HepG2 (cell line): ENCODE measurements around the gene KMT2E. TPM values are rescaled to one million over a fixed set of nuclear protein-coding genes. Genes with fewer than 3 reads are reported as not detected.

Experiments
- ATF1 ChIP-seq: IDR thresholded peaks from 2 replicates; pipeline ENCODE4 v1.6.1; 2016; ENCODE audit warnings: mild to moderate bottlenecking, control low read depth
- BCL6 ChIP-seq: IDR thresholded peaks from 2 replicates; pipeline ENCODE4 v1.6.1; 2016; ENCODE audit warnings: missing genetic modification reagents, missing compliant biosample characterization
- BORCS8-MEF2B ChIP-seq: sonication (generic); formaldehyde crosslinking; IDR thresholded peaks from 2 replicates; pipeline ENCODE4 v1.8.0; 2022; ENCODE audit warnings: mild to moderate bottlenecking, missing genetic modification reagents
- CHD4 ChIP-seq: fragments of 200-600 bp; sonication (generic); IDR thresholded peaks from 2 replicates; pipeline ENCODE4 v1.7.0; 2017; ENCODE audit warnings: mild to moderate bottlenecking, low read length, borderline replicate concordance
- ELF3 ChIP-seq: IDR thresholded peaks from 2 replicates; pipeline ENCODE4 v1.6.1; 2016; ENCODE audit warnings: missing genetic modification reagents, missing compliant biosample characterization
- FOXP1 ChIP-seq, 2 experiments: fragments of 450-650 bp in 1 of 2; IDR thresholded peaks; 2 replicates each; pipeline ENCODE4 v1.6.1; 2017 to 2018; ENCODE audit warnings: antibody characterized with exemption in 1 of 2
- IKZF5 ChIP-seq: IDR thresholded peaks from 2 replicates; pipeline ENCODE4 v1.6.1; 2018; ENCODE audit warnings: missing genetic modification reagents, mild to moderate bottlenecking, missing compliant biosample characterization
- JDP2 ChIP-seq: sonication (generic); formaldehyde crosslinking; IDR thresholded peaks from 2 replicates; pipeline ENCODE4 v1.8.1; 2022; ENCODE audit warnings: missing genetic modification reagents, borderline replicate concordance
- KAT2B ChIP-seq: fragments of 150-350 bp; IDR thresholded peaks from 2 replicates; pipeline ENCODE4 v1.6.1; 2014; ENCODE audit warnings: low read depth, low read length, borderline replicate concordance
- KLF12 ChIP-seq: sonication (generic); formaldehyde crosslinking; IDR thresholded peaks from 2 replicates; pipeline ENCODE4 v1.4.0; 2020; ENCODE audit warnings: missing genetic modification reagents, borderline replicate concordance
- NR2F2 ChIP-seq: IDR thresholded peaks from 2 replicates; pipeline ENCODE4 v1.6.1; 2012; ENCODE audit warnings: low read depth, inconsistent platforms, borderline replicate concordance
- PHF20 ChIP-seq: sonication (generic); formaldehyde crosslinking; IDR thresholded peaks from 2 replicates; pipeline ENCODE4 v1.5.0; 2020; ENCODE audit warnings: mild to moderate bottlenecking, missing genetic modification reagents
- POLR2A ChIP-seq, 2 experiments: IDR thresholded peaks; 2 replicates each; pipeline ENCODE4 v1.6.1; 2011; ENCODE audit warnings: low read depth in 2 of 2, low read length in 2 of 2, mild to moderate bottlenecking in 1 of 2, moderate library complexity in 1 of 2; ENCODE audit not compliant: insufficient read depth in 1 of 2
- PRMT3 ChIP-seq: sonication (generic); formaldehyde crosslinking; IDR thresholded peaks from 2 replicates; pipeline ENCODE4 v1.8.1; 2022; ENCODE audit warnings: low read depth, mild to moderate bottlenecking, moderate library complexity, missing genetic modification reagents, borderline replicate concordance
- SETDB1 ChIP-seq: sonication (generic); formaldehyde crosslinking; IDR thresholded peaks from 2 replicates; pipeline ENCODE4 v1.5.1; 2020; ENCODE audit warnings: missing genetic modification reagents, mild to moderate bottlenecking, borderline replicate concordance
- TOPORS ChIP-seq: sonication (generic); formaldehyde crosslinking; IDR thresholded peaks from 2 replicates; pipeline ENCODE4 v1.8.0; 2023; ENCODE audit warnings: mild to moderate bottlenecking, missing genetic modification reagents
- U2AF2 ChIP-seq: fragments of 200-400 bp; formaldehyde crosslinking; IDR thresholded peaks from 2 replicates; pipeline ENCODE4 v1.6.1; 2017; ENCODE audit warnings: low read depth, mild to moderate bottlenecking, low read length
- ZC3H13 ChIP-seq: sonication (generic); formaldehyde crosslinking; IDR thresholded peaks from 2 replicates; pipeline ENCODE4 v1.8.1; 2023; ENCODE audit warnings: mild to moderate bottlenecking, missing genetic modification reagents, moderate library complexity
- ZNF205 ChIP-seq: IDR thresholded peaks from 2 replicates; pipeline ENCODE4 v1.6.1; 2018; ENCODE audit warnings: missing biosample characterization, missing genetic modification reagents
- ZNF207 ChIP-seq: fragments of 450-650 bp; IDR thresholded peaks from 2 replicates; pipeline ENCODE4 v1.6.1; 2016; ENCODE audit warnings: antibody characterized with exemption, borderline replicate concordance
- ZNF468 ChIP-seq: sonication (generic); formaldehyde crosslinking; IDR thresholded peaks from 2 replicates; pipeline ENCODE4 v1.8.0; 2022; ENCODE audit warnings: mild to moderate bottlenecking, moderate library complexity, missing genetic modification reagents
- ZNF546 ChIP-seq: sonication (generic); formaldehyde crosslinking; conservative IDR thresholded peaks from 2 replicates; pipeline ENCODE4 v1.8.1; 2023; ENCODE audit warnings: mild to moderate bottlenecking, missing genetic modification reagents
- ZNF552 ChIP-seq: sonication (generic); formaldehyde crosslinking; IDR thresholded peaks from 2 replicates; pipeline ENCODE4 v1.9.0; 2022; ENCODE audit warnings: missing genetic modification reagents, mild to moderate bottlenecking, borderline replicate concordance
- ZNF558 ChIP-seq: sonication (generic); formaldehyde crosslinking; IDR thresholded peaks from 2 replicates; pipeline ENCODE4 v1.9.0; 2022; ENCODE audit warnings: mild to moderate bottlenecking, missing genetic modification reagents, borderline replicate concordance
- ZNF589 ChIP-seq: sonication (generic); formaldehyde crosslinking; conservative IDR thresholded peaks from 2 replicates; pipeline ENCODE4 v1.8.0; 2022; ENCODE audit warnings: mild to moderate bottlenecking, moderate library complexity, missing genetic modification reagents
- polyA plus RNA-seq, 8 experiments: library from polyadenylated mRNA; depleted of rRNA in 3 of 8; stranded (reverse) in 7 of 8; unstranded in 1 of 8; fragments of >200 nt; fragmentation: Illumina TruSeq in 4 of 8; extraction: Trizol in 4 of 8; gene quantifications; 2 replicates each; pipeline versions ENCODE4 v1.2.1 to v1.2.3, GENCODE V29; 2011 to 2016; ENCODE audit warnings: low read depth in 4 of 8, missing spikeins in 1 of 8, mixed read lengths in 1 of 8; ENCODE audit not compliant: insufficient read depth in 1 of 8
- total RNA-seq, 5 experiments: library from RNA; depleted of rRNA; stranded (reverse); fragments of >200 nt; fragmentation: Illumina TruSeq; extraction: Trizol; gene quantifications; 2 replicates each; pipeline ENCODE4 v1.2.3, GENCODE V29; 2016; ENCODE audit warnings: low read depth in 1 of 5
- TF ChIP-seq, protein P1 (sequence below): sonication (generic); formaldehyde crosslinking; IDR thresholded peaks from 2 replicates; pipeline ENCODE4 v1.4.0; 2020; ENCODE audit warnings: missing genetic modification reagents

Gene KMT2E
- total and polyA plus RNA-seq, 2 of the 13 experiments (the other 11 are each of a cell fraction or from before 2014, with no cell fraction given), result 6.3 to 24.4 TPM

DNA sequence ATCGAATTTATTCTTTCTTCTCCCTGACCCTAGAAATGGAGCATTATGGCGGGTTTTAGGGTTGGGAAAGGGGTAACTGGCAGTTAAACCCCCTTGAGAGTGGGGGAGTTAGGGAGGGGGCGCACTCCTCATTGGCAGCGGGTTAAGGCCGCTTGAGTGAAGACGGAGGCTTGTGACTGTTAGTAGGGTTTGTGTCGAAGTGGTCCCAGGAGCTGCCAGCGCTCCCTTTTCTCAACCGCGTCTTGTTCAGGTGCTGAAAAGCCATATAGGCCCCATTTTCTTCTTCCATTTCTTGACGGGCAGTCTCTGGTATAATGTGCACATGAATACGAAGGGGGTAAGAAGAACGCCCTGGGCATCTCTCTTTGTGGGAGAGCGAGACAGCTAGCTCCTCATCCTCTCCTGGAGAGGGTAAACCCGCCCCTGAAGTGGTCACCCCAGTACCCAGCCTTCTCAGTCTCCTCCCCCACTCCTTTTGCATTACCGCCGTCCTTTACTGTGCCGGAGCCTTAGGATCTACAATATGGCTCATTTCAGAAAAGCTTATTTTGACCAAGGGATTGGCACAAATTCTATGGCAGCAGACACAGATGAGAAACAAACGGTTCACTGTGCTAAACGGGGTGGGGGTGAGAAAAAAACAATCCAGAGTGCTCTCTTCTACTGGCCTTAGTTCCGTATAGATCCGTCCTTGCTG, 836 bp downstream of the KMT2E start (continued):
- no peak for TF ChIP-seq ZNF468 (CRISPR knock-in tag)
- TF ChIP-seq KLF12 (CRISPR knock-in tag), result no peak
- TF ChIP-seq, protein P1, sequence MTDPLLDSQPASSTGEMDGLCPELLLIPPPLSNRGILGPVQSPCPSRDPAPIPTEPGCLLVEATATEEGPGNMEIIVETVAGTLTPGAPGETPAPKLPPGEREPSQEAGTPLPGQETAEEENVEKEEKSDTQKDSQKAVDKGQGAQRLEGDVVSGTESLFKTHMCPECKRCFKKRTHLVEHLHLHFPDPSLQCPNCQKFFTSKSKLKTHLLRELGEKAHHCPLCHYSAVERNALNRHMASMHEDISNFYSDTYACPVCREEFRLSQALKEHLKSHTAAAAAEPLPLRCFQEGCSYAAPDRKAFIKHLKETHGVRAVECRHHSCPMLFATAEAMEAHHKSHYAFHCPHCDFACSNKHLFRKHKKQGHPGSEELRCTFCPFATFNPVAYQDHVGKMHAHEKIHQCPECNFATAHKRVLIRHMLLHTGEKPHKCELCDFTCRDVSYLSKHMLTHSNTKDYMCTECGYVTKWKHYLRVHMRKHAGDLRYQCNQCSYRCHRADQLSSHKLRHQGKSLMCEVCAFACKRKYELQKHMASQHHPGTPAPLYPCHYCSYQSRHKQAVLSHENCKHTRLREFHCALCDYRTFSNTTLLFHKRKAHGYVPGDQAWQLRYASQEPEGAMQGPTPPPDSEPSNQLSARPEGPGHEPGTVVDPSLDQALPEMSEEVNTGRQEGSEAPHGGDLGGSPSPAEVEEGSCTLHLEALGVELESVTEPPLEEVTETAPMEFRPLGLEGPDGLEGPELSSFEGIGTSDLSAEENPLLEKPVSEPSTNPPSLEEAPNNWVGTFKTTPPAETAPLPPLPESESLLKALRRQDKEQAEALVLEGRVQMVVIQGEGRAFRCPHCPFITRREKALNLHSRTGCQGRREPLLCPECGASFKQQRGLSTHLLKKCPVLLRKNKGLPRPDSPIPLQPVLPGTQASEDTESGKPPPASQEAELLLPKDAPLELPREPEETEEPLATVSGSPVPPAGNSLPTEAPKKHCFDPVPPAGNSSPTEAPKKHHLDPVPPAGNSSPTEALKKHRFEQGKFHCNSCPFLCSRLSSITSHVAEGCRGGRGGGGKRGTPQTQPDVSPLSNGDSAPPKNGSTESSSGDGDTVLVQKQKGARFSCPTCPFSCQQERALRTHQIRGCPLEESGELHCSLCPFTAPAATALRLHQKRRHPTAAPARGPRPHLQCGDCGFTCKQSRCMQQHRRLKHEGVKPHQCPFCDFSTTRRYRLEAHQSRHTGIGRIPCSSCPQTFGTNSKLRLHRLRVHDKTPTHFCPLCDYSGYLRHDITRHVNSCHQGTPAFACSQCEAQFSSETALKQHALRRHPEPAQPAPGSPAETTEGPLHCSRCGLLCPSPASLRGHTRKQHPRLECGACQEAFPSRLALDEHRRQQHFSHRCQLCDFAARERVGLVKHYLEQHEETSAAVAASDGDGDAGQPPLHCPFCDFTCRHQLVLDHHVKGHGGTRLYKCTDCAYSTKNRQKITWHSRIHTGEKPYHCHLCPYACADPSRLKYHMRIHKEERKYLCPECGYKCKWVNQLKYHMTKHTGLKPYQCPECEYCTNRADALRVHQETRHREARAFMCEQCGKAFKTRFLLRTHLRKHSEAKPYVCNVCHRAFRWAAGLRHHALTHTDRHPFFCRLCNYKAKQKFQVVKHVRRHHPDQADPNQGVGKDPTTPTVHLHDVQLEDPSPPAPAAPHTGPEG, result no peak
- no peak for TF ChIP-seq NR2F2
- TF ChIP-seq ZNF205 (CRISPR knock-in tag), result 0 out of 2 replicates have a peak, but pooled peaks have one; percentile 12
- TF ChIP-seq IKZF5, result no peak
- TF ChIP-seq JDP2 (CRISPR knock-in tag), result no peak
- TF ChIP-seq PHF20, result peak; percentile 5; the same call in 1 of the 2 replicates
- no peak for TF ChIP-seq ZNF552
- TF ChIP-seq KAT2B, result no peak
- TF ChIP-seq FOXP1 (IDR thresholded peaks at IDR 0.05), result no peak
- no peak for TF ChIP-seq FOXP1 (CRISPR knock-in tag; IDR thresholded peaks at IDR 0.05)
- TF ChIP-seq SETDB1 (CRISPR knock-in tag), result no peak
- no peak for TF ChIP-seq ZNF589
- TF ChIP-seq ZNF207, result no peak
- TF ChIP-seq PRMT3 (CRISPR knock-in tag), result 0 out of 2 replicates have a peak, but pooled peaks have one; percentile 1
- peak in 1 of 2 experiments; percentile 43; a peak in 1 of 4 replicates for TF ChIP-seq POLR2A (IDR thresholded peaks at IDR 0.05; ENCODE audit: insufficient read depth in 1 of 2, low read depth in 2 of 2, low read length in 2 of 2)
- TF ChIP-seq BCL6 (CRISPR knock-in tag), result no peak
- no peak for TF ChIP-seq ZNF558
- TF ChIP-seq CHD4, result no peak
- no peak for TF ChIP-seq ZNF546 (CRISPR knock-in tag)
- TF ChIP-seq ELF3 (CRISPR knock-in tag), result 0 out of 2 replicates have a peak, but pooled peaks have one; percentile 11
- no peak for TF ChIP-seq TOPORS
- 0 out of 2 replicates have a peak, but pooled peaks have one; percentile 51 for TF ChIP-seq ZC3H13 (CRISPR knock-in tag)
- no peak for TF ChIP-seq BORCS8-MEF2B (CRISPR knock-in tag)
- no peak for TF ChIP-seq U2AF2
- TF ChIP-seq ATF1 (CRISPR knock-in tag), result no peak; the same call in 1 of the 2 replicates
